PC-9 (cell line): ENCODE data around the gene MYBBP1A. TPM values are rescaled to one million over a fixed set of nuclear protein-coding genes. Genes with fewer than 3 reads are reported as not detected.

Experiments used
- BruUV-seq: library from RNA; stranded (reverse); fragments of 400-500 nt; replicated peaks from 2 replicates; lab custom pipeline; 2021; lab: Mats Ljungman, UMichigan
- CTCF ChIA-PET: fragments of 300-600 bp; sonication (Branson Sonifier 250); formaldehyde crosslinking; loops from one replicate; lab custom pipeline; 2022; ENCODE audit warnings: antibody characterized with exemption; lab: Charles Lee
- POLR2A ChIA-PET: fragments of 300-600 bp; sonication (Branson Sonifier 250); formaldehyde crosslinking; loops from one replicate; lab custom pipeline; 2022; ENCODE audit warnings: antibody characterized with exemption; ENCODE audit not compliant: unreplicated experiment; lab: Charles Lee
- DNase-seq, 2 experiments: peaks; one replicate each; pipeline versions ENCODE4 v3.0.0 to v3.0.0-alpha.2; 2015 to 2022; ENCODE audit warnings: mixed read lengths in 1 of 2
- H2AFZ ChIP-seq: fragments of 200-600 bp; sonication (generic); 2 replicates; pipeline ENCODE4 v1.8.1; 2017; ENCODE audit warnings: antibody characterized with exemption
- H3F3A ChIP-seq: fragments of 200-600 bp; sonication (generic); 2 replicates; pipeline ENCODE4 v1.8.1; 2017; ENCODE audit warnings: antibody characterized with exemption, mild to moderate bottlenecking, low read depth; ENCODE audit not compliant: insufficient read depth
- H3K27ac ChIP-seq: fragments of 200-600 bp; sonication (generic); 2 replicates; pipeline ENCODE4 v1.6.1; 2016; ENCODE audit warnings: mixed run types
- H3K27me3 ChIP-seq: fragments of 200-600 bp; sonication (generic); 2 replicates; pipeline ENCODE4 v1.6.1; 2016; ENCODE audit warnings: low read depth, mixed run types; ENCODE audit not compliant: insufficient read depth
- H3K36me3 ChIP-seq: fragments of 200-600 bp; sonication (generic); 2 replicates; pipeline ENCODE4 v1.6.1; 2016; ENCODE audit warnings: low read depth, mixed run types
- H3K4me1 ChIP-seq: fragments of 200-600 bp; sonication (generic); replicated peaks from 2 replicates; pipeline ENCODE4 v1.6.1; 2016; ENCODE audit warnings: mixed run types; ENCODE audit not compliant: insufficient read depth
- H3K4me2 ChIP-seq: fragments of 200-600 bp; sonication (generic); 2 replicates; pipeline ENCODE4 v1.6.1; 2017; ENCODE audit warnings: mixed run types
- H3K4me3 ChIP-seq: fragments of 200-600 bp; sonication (generic); 2 replicates; pipeline ENCODE4 v1.6.1; 2016; ENCODE audit warnings: mixed run types
- H3K79me2 ChIP-seq: fragments of 200-600 bp; sonication (generic); 2 replicates; pipeline ENCODE4 v1.6.1; 2017; ENCODE audit warnings: low read depth, mixed run types
- H3K9me2 ChIP-seq: fragments of 200-600 bp; sonication (generic); 2 replicates; pipeline ENCODE4 v1.8.1; 2017; ENCODE audit warnings: mild to moderate bottlenecking; ENCODE audit not compliant: insufficient read depth
- H3K9me3 ChIP-seq: fragments of 200-600 bp; sonication (generic); 2 replicates; pipeline ENCODE4 v1.8.1; 2016; ENCODE audit warnings: low read depth; ENCODE audit not compliant: insufficient read depth
- H4K20me1 ChIP-seq: fragments of 200-600 bp; sonication (generic); 2 replicates; pipeline ENCODE4 v1.8.1; 2017; ENCODE audit not compliant: insufficient read depth
- CTCF ChIP-seq: fragments of 200-600 bp; sonication (generic); conservative IDR thresholded peaks from 2 replicates; pipeline ENCODE4 v1.6.1; 2017; ENCODE audit warnings: mixed run types, antibody characterized with exemption, mild to moderate bottlenecking, moderate library complexity
- EZH2 ChIP-seq: fragments of 200-600 bp; sonication (generic); IDR thresholded peaks from 2 replicates; pipeline ENCODE4 v1.8.0; 2017; ENCODE audit warnings: antibody characterized with exemption, low read depth
- intact Hi-C: fragments of 100-400 bp; cut with micrococcal nuclease; formaldehyde crosslinking; loops from one replicate; pipeline ENCODE4 v1.10.0; 2022; ENCODE audit not compliant: unreplicated experiment
- total RNA-seq: library from RNA; stranded (reverse); gene quantifications from 2 replicates; pipeline ENCODE4 v1.2.3, GENCODE V29; 2021

MYBBP1A gene
- total RNA-seq, 1 experiment from 2014 or later: 89.1 TPM

- Histone ChIP-seq H3K36me3 (peaks cover 24% of the 10 kb centered on the region; the same call in 1 of the 2 replicates), H3K4me2 (no peak overlapping the region), H3K9me2 (no peaks in the 10 kb centered on the region), H2AFZ (no peak overlapping the region), H3F3A (peaks cover 84% of the 10 kb centered on the region), H3K27me3 (no peaks in the 10 kb centered on the region), H3K9me3 (no peaks in the 10 kb centered on the region), H3K4me3 (no peak overlapping the region), H3K79me2 (peaks cover 46% of the 10 kb centered on the region), H3K4me1 (peaks cover 16% of the 10 kb centered on the region), H3K27ac (no peak overlapping the region), H4K20me1 (no peaks in the 10 kb centered on the region)
- CTCF ChIA-PET: no interaction called here
- POLR2A ChIA-PET: no interaction called here
- BruUV-seq: no TSS peak
- TF ChIP-seq EZH2: no peak
- TF ChIP-seq CTCF: no peak
- intact Hi-C loops: no loop called here
- DNase-seq: no peak
Measured at GRCh38 chr17:4525691-4526397, 29.3 kb downstream of the MYBBP1A start.

GRCh38 chr17:4523946-4524345 is 31.2 kb downstream of the MYBBP1A start:
- intact Hi-C loops: no loop called here

GRCh38 chr17:4522661-4523060 is 32.5 kb downstream of the MYBBP1A start:
- Histone ChIP-seq H3K27me3 (no peaks in the 10 kb centered on the region), H4K20me1 (no peaks in the 10 kb centered on the region), H3K79me2 (peaks cover 61% of the 10 kb centered on the region), H3K4me1 (peaks cover 40% of the 10 kb centered on the region), H3K4me2 (no peak overlapping the region), H3K9me3 (no peaks in the 10 kb centered on the region), H3K36me3 (peaks cover 23% of the 10 kb centered on the region; the same call in 1 of the 2 replicates), H3K27ac (no peak overlapping the region), H3K9me2 (no peaks in the 10 kb centered on the region), H3F3A (peaks cover 74% of the 10 kb centered on the region), H2AFZ (no peak overlapping the region), H3K4me3 (no peak overlapping the region)
- ChIA-PET CTCF (no interaction called here), POLR2A (interaction anchor here (0.8 kb wide), 1 partner anchor 208 kb away, joined by 5 read pairs; no protein-coding TSS in a partner anchor)
- no peak for DNase-seq
- no TSS peak for BruUV-seq
- TF ChIP-seq CTCF (no peak), EZH2 (no peak)
- intact Hi-C loops: no loop called here

More at GRCh38 chr17:4523946-4524345, 31.2 kb downstream of the MYBBP1A start:
- no peaks in the 10 kb centered on the region for H4K20me1 ChIP-seq
- H3F3A ChIP-seq: peaks cover 82% of the 10 kb centered on the region
- TF ChIP-seq EZH2 (no peak), CTCF (no peak)
- BruUV-seq: no TSS peak
- H3K4me3 ChIP-seq: no peak overlapping the region
- ChIA-PET CTCF (no interaction called here), POLR2A (no interaction called here)
- no peak overlapping the region for H3K27ac ChIP-seq
- H3K27me3 ChIP-seq: no peaks in the 10 kb centered on the region
- H3K4me1 ChIP-seq: peaks cover 35% of the 10 kb centered on the region
- no peak overlapping the region for H3K4me2 ChIP-seq
- DNase-seq: no peak
- no peaks in the 10 kb centered on the region for H3K9me2 ChIP-seq
- H3K36me3 ChIP-seq: peaks cover 23% of the 10 kb centered on the region; the same call in 1 of the 2 replicates
- no peaks in the 10 kb centered on the region for H3K9me3 ChIP-seq
- H3K79me2 ChIP-seq: peaks cover 49% of the 10 kb centered on the region
- H2AFZ ChIP-seq: no peak overlapping the region
